NOMO-1 (cell line): ENCODE measurements around the gene ABCC1.

Experiments
- DNase-seq, 2 experiments: peaks; one replicate each; lab custom pipeline; 2025; ENCODE audit not compliant: unreplicated experiment in 2 of 2; lab: John Stamatoyannopoulos, UW

The ABCC1 gene

DNA sequence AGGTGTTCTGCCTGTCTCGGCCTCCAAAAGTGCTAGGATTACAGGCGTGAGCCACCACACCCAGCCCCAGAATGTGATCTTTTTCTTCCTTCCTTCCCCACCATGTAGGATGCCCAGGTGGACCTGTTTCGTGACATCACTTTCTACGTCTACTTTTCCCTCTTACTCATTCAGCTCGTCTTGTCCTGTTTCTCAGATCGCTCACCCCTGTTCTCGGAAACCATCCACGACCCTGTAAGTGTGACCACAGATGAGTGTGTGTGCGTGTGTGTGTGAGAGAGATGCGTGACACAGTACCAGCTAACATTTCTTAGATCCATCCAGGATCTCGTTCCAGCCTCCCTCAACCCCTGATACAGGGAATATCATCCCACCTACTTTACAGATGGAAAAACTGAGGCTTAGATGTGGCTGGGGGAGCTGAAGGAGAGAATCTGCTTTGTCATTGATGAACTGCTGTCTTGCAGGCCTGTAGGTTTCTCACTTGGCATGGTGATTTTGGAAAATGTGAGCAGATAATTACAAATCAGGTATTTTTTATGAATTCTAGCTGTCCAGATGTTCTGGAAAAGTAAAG, 67.1 kb downstream of the ABCC1 start:
- no peak for DNase-seq

GRCh38 chr16:16017812-16018211, 68.4 kb downstream of the ABCC1 start:
- no peak for DNase-seq

DNA sequence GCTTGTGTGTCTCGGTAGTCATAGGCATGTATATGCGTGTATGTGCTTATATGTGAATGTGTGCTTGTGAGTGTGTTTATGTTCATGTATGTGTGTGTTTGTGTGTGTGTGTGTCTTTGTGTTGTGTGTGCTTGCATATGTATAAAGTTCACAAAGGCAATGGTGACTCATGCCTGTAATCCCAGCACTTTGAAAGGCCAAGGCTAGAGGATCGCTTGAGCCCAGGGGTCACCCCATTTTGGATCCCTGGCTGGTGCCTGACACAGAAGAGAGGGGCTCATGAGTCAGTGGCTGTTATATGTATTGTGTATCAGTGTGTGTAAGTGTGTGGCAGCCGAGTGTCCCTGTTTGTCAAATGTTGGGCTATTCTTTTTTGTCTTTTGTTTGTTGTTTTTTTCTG, 69.3 kb downstream of the ABCC1 start:
- no peak for DNase-seq

- DNase-seq: no peak
Observed at GRCh38 chr16:16019488-16019887, 70.1 kb downstream of the ABCC1 start.

GRCh38 chr16:16020291-16020690, 70.9 kb downstream of the ABCC1 start:
- DNase-seq: no peak

- DNase-seq: no peak
Observed at GRCh38 chr16:16021020-16021419, 71.6 kb downstream of the ABCC1 start.

DNA sequence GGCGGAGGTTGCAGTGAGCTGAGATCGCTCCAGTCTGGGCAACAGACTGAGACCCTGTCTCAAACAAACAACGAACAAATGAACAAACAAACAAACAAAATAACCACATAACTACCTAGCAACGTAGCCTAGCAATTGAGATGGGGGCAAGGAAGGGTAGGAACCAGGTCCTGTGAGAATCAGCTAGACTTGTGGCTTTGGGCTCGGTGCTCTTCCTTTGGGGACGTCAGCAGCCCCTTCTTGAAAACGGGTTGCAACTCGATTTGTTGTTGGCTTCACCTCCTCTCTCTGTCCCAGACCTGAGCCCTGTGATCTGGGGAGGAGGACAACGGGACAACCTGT, 72.2 kb downstream of the ABCC1 start:
- DNase-seq: no peak

DNA sequence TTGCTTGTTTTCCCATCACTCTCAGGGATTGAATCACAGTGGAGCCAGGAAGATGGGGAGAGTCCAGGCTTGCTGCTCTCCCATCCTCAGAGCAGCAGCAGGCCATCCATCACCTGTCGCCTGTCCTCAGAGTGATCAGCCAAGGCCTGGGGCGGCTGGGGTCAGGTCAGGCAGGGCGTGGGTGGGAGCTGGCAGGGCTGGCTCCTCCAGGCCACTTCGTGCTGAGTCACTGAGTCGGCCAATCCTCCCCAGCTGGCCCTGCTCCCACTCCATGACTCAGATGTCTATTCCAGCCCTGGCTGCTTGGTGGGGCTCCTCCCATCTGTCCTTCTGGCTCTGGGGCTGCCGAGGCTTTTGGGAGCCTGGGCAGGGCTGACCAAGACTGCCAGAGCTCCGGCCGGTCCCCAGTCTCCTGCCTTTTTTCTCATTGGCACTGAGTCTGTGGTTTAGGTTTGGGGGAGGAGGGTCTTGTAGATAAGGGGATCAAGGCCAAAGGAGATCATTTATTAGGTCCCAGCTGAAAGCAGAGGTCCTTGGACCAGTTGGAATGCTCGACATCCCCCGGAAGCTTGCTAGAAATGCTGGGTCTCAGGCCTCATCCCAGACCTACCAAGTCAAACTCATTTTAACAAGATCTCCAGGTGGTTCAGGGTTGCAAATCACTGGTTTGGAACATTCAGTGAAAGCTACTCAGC, 72.7 kb downstream of the ABCC1 start:
- no peak for DNase-seq

GRCh38 chr16:16022683-16023064, 73.3 kb downstream of the ABCC1 start:
- DNase-seq: no peak

DNA sequence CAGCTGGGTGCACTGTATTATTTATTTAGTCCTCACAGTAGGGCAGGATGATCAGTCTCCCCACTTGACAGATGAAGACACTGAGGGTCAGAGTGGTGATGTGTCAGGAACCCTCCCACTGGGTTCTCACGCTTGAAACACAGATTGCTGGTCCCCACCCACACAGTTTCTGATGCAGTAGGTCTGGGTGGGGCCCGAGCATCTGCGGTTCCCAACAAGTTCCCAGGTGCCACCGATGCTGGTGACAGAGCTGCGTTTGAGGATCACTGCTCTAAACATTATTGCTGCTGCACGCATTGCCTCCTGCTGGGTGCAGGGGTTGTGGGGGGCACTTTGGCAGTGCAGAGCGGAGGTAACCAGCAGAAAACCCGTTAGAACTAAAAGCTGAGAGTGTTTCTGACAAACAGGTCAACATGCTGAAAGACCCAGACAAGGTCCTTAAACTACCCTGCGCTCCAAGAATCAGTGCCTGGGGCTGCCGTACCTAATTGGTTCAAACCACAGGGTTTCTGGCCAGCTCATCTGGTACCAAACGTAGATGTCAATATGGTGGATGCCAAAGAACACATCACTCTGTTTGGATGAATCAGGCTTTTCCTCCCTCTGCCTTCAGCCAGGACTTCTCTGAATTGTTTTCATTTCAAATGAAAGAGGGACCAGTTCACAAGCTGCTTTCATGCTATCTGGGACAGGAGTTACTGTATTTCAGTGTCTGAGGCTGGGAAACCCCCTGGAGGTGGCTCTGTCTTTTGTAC, 76.0 kb downstream of the ABCC1 start:
- DNase-seq: no peak

DNA sequence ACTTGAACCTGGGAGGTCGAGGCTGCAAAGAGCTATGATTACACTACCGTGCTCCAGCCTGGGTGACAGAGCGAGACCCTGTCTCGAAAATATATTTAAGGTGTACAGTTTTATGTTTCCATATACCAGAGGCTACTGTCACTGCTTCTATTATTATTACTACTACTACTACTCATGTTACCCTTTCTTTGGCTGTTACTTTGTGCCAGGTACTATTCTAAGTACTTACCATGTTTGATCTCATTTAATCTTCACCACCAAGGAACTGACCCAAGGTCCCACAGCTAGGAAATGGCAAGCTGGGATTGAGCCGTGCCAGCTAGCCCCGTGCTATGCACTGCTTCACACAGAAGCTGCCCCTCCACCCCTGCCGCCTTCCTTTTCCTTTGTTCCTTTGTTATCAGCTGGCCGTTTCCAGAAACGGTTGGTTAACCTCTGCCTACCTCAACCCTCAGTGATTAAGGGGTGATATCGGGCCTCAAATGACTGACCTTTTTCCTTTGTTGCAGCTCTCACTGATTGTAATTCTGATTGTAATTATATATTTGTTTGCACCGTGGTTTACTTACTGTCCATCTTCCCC, 78.4 kb downstream of the ABCC1 start:
- DNase-seq: no peak

DNA sequence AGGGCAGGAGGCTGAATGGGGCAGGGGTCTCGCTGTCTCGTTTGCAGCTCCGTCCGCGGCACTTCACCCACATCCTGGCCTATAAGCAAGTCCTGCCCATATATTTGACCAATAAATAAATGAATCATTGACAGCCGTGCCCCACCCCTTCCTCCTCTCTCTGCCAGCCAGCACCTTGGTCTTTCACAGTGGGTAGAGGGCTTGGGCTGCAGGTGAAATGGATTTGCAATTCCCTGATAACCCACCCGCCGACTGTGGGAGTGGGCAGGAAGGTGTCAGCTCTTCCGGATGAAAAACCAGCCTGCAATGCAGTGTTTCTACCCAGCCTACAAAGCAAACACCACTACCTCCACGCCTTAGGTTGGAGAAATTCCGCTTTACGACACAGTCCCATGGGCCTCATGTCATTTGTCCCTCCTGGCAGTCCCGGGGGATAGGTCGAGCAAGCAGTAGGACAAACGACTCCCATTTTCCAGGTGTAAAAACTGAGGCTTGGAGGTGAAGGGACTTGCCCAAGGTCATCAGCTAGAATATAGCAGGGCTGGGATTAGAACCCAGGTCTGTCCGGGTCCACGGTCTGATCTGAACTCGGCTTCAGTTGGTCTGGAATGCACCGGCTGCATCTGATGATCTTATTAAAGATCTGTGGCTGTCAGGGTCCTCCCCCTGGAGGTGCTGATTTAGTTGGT, 79.0 kb downstream of the ABCC1 start:
- no peak for DNase-seq

DNA sequence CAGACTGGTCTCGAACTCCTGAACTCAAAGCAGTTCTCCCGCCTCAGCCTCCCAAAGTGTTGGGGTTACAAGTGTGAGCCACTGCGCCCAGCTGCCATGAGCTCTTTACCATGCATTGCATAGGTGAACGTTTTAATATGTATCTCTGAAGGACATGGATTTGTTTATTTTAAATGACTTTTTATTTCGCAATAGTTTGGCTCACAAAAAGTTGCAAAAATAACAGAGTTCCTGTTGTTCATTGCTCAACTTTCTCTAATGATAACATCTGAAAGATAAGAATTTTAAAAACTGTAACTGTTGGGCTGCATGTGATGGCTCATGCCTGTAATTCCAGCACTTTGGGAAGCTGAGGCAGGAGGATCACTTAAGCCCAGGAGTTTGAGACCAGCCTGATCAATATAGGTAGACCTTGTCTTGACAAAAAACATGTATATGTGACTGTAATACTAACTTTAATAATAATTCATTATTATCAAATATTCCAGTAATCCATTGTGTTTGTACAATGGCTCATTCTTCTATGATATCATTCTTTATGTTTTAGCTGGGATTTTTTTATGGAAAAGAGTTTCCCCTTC, 80.1 kb downstream of the ABCC1 start:
- DNase-seq: peak in 1 of 2 experiments; percentile 24

DNA sequence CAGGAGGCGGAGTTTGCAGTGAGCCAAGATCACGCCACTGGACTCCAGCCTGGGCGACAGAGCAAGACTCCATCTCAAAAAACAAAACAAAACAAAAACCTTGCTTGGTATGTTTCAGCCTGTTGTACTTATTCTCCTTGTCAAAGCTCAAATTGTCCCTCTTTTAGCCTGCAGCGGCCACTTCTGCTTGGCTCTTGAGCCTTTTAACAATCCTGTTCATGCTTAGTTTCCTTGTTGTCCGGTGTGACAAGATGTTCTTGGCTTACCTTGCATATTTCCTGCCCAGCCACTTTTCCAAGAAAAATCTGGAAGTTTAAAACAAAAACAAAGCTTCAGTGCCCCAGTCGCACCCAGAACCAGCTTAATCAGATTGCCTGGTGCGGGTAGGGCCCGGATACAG, 81.0 kb downstream of the ABCC1 start:
- DNase-seq: no peak

GRCh38 chr16:16031401-16031800, 82.0 kb downstream of the ABCC1 start:
- no peak for DNase-seq

DNA sequence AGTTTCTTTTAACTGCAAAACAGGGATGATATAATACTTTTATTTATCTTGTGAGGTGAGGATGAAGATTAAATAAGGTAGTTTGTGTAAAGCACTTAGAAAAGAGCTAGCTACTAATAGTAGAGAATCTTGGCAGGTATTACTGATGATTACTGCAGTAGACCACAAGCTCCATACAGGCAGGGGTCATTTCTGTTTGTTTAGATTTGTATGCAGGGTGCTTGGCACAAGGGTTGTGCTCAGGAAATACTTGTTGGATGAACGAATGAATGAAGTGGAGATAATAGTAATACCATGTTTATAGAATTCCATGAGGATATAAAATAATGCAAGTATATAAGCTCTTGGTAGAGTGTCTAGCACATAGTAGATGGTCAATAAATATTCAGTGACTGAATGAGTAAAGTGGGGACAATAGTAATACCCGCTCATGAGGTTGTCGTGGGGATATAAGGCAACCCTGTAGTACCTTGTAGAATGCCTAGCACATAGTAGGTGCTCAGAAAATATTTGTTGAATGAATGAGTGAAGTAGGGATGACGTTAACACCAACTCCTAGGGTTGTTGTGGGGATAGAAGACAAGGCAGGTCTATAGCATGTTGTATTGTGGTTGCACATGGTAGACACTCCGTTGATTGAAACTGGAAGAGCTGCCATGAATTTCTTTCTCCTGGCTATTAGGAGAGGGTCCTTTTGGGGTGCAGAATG, 83.0 kb downstream of the ABCC1 start:
- DNase-seq: no peak

DNA sequence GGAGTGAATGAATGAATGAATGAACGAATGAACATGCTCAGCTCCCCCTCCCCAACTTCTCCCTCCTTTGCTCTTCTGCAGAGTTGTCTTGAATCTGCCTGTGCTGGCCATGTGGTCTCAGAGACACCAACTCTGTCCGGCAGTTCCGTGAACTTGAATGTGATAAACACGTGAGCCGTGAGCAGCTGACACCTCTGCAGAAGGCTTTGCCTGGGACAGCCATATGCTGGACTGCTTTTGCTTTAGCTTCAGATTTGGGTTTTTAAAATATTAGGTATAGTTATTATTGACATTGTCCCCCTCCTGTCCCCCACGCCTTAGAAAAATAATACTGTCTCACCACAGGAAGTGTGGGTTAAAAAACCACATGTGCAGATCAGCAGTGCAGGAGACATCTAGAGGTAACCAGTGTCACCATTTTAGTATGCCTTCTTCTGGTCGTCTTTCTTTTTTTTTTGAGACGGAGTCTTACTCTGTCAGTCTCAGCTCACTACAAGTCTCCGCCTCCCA, 83.8 kb downstream of the ABCC1 start:
- DNase-seq: no peak

- no peak for DNase-seq
Observed at GRCh38 chr16:16036359-16036792, 87.0 kb downstream of the ABCC1 start.

- DNase-seq: no peak
Observed at GRCh38 chr16:16037521-16037920, 88.1 kb downstream of the ABCC1 start.

GRCh38 chr16:16037970-16038369, 88.6 kb downstream of the ABCC1 start:
- no peak for DNase-seq
